Measurements from ENCODE around the gene CDH4. TPM values are rescaled to one million over a fixed set of nuclear protein-coding genes. Genes with fewer than 3 reads are reported as not detected.

Gene CDH4
- total and polyA plus RNA-seq, 2 donors (not counting 3 experiments of a cell fraction or from before 2014, with no cell fraction given) = 0.17 to 0.51 TPM

DNA sequence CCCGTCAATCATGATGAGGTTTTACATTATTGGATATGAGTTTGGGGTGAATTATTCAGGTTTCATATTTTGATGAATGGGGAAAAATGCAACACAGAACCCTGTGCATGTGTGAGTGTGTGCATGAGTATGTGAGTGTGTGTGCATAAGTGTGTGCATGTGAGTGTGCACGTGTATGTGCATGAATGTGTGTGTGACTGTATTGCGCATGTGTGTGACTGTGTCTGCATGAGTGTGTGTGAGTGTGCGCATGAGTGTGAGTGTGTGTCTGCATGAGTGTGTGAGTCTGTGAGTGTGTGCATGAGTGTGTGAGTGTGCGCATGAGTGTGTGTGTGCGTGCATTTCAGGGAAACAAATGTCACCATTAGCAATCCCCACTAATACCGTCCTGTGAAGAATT is 18.5 kb upstream of the CDH4 start:
- POLR2A ChIA-PET = no interaction called here
- no peak overlapping the region for H3K4me2 ChIP-seq (ENCODE audit: insufficient read depth, low read length)

More for the DNA sequence above, 18.5 kb upstream of the CDH4 start:
- Histone ChIP-seq H3K4me3 (replicated peaks in 1 of 3; ENCODE audit: insufficient read depth in 1 of 3, low read depth in 1 of 3, low read length in 3 of 3) (no peak overlapping the region), H3K4me1 (ENCODE audit: control insufficient read depth, extremely low read depth, insufficient read depth, low read length) (no peaks in the 10 kb centered on the region), H3K27me3 (ENCODE audit: control insufficient read depth in 2 of 2, insufficient read depth in 2 of 2, low read length in 2 of 2) (no peaks in the 10 kb centered on the region), H2AFZ (ENCODE audit: low read depth, low read length) (no peak overlapping the region), H3K9me3 (replicated peaks; ENCODE audit: control insufficient read depth, insufficient read depth, low read length) (peaks cover 5% of the 10 kb centered on the region), H4K20me1 (replicated peaks; ENCODE audit: control insufficient read depth, extremely low read depth, insufficient read depth, low read length) (no peaks in the 10 kb centered on the region), H3K9ac (replicated peaks; ENCODE audit: extremely low read depth, insufficient read depth, low read length) (no peak overlapping the region), H3K79me2 (ENCODE audit: control insufficient read depth, insufficient read depth, low read length) (no peaks in the 10 kb centered on the region), H3K9me1 (replicated peaks; ENCODE audit: control insufficient read depth, extremely low read depth, insufficient read depth, low read length) (no peaks in the 10 kb centered on the region), H3K27ac (ENCODE audit: insufficient read depth, low read depth, low read length) (no peak overlapping the region), H3K36me3 (ENCODE audit: control insufficient read depth in 2 of 2, extremely low read depth in 1 of 2, insufficient read depth in 2 of 2, low read length in 2 of 2) (no peaks in the 10 kb centered on the region)
- no peak for FAIRE-seq
- CTCF ChIA-PET = no interaction called here
- DNase-seq (ENCODE audit: low read depth, low spot score) = no peak
- BruUV-seq (replicated peaks) = no TSS peak
- dilution Hi-C loops (cut with MboI; ENCODE audit: extremely low pct_ligation_motif_present, low sequenced_read_pairs) = no loop called here
- TF ChIP-seq EZH2 (IDR thresholded peaks at IDR 0.05; ENCODE audit: borderline replicate concordance, low read depth, low read length, severe bottlenecking) (no peak), POLR2A (IDR thresholded peaks at IDR 0.05; ENCODE audit: low read depth, low read length) (no peak), JUN (IDR thresholded peaks at IDR 0.05; ENCODE audit: borderline replicate concordance, insufficient read depth, insufficient read length, low read depth) (no peak), GATA2 (IDR thresholded peaks at IDR 0.05; ENCODE audit: insufficient read depth, insufficient read length, low read depth, low read length) (no peak), FOS (IDR thresholded peaks at IDR 0.05; ENCODE audit: borderline replicate concordance, insufficient read depth, low read length) (no peak), POLR2AphosphoS5 (IDR thresholded peaks at IDR 0.05; ENCODE audit: insufficient read depth, low read depth, low read length) (no peak), MYC (IDR thresholded peaks at IDR 0.05; ENCODE audit: low read depth, low read length) (no peak), CTCF (IDR thresholded peaks at IDR 0.05; ENCODE audit: extremely low read depth in 1 of 2, insufficient read depth in 1 of 2, low read depth in 1 of 2, low read length in 2 of 2) (no peak), MAX (IDR thresholded peaks at IDR 0.05; ENCODE audit: insufficient read depth, insufficient read length) (no peak)
- intact Hi-C loops (cut with micrococcal nuclease) = no loop called here

Data from endothelial cell of umbilical vein (primary cell).